Measurements from ENCODE around the gene HIVEP1.

DNA sequence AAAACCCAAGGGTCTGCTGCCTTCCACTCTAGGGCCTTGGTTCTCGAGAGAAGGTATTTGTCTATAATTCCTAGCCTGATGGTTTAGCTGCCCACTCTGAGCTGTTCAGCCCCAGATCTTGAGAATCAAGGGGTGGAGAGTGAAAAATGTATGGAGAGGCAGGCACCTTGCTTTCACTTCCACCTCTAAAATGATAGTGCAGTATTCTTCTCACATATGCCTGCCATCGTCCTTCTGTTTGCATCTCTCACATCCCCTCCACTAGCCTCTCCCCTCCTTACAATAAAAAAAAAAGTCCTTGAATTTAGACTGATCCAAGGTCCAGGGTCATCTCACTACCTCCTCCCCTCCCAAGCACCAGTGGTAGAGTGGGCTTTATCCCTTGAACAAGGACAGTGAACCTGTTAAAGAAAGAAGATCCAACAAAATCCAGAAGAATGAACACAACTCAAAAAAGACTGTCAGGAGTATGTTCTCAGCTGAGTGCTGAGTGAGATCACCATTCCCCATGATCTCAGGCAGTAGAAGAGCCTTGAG is 104.2 kb downstream of the HIVEP1 start:
- TF ChIP-seq, protein P1, sequence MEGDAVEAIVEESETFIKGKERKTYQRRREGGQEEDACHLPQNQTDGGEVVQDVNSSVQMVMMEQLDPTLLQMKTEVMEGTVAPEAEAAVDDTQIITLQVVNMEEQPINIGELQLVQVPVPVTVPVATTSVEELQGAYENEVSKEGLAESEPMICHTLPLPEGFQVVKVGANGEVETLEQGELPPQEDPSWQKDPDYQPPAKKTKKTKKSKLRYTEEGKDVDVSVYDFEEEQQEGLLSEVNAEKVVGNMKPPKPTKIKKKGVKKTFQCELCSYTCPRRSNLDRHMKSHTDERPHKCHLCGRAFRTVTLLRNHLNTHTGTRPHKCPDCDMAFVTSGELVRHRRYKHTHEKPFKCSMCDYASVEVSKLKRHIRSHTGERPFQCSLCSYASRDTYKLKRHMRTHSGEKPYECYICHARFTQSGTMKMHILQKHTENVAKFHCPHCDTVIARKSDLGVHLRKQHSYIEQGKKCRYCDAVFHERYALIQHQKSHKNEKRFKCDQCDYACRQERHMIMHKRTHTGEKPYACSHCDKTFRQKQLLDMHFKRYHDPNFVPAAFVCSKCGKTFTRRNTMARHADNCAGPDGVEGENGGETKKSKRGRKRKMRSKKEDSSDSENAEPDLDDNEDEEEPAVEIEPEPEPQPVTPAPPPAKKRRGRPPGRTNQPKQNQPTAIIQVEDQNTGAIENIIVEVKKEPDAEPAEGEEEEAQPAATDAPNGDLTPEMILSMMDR (conservative IDR thresholded peaks at IDR 0.05; ENCODE audit: low read length), result no peak
- no peak for TF ChIP-seq EZH2phosphoT487 (IDR thresholded peaks at IDR 0.05; ENCODE audit: borderline replicate concordance, low read depth, low read length)
